GM12801 (cell line): ENCODE results near the gene DDX54.

Source experiments
- CTCF ChIP-seq: IDR thresholded peaks from one replicate; pipeline ENCODE4 v1.5.1; 2011; ENCODE audit warnings: control low read depth; ENCODE audit not compliant: insufficient read length; ENCODE audit errors: extremely low read depth

The DDX54 gene

GRCh38 chr12:113112043-113112899 is 73.0 kb downstream of the DDX54 start:
- TF ChIP-seq CTCF, result no peak

- TF ChIP-seq CTCF, result no peak
Measured at GRCh38 chr12:113111247-113111646, 74.0 kb downstream of the DDX54 start.

GRCh38 chr12:113109872-113110599 is 75.2 kb downstream of the DDX54 start:
- no peak for TF ChIP-seq CTCF

- no peak for TF ChIP-seq CTCF
Measured at GRCh38 chr12:113109360-113109759, 75.9 kb downstream of the DDX54 start.

GRCh38 chr12:113108308-113108707 is 77.0 kb downstream of the DDX54 start:
- no peak for TF ChIP-seq CTCF
